NCI-H1930 (cell line): ENCODE results near the gene C6orf62.
"Not testable (repeated sequence)": the region's sequence is repeated elsewhere in the genome, so short reads cannot be mapped to it uniquely, and the experiment has no call there.

Experiments
- DNase-seq, 2 experiments: peaks; one replicate each; lab custom pipeline; 2025; lab: John Stamatoyannopoulos, UW

Gene C6orf62

DNA sequence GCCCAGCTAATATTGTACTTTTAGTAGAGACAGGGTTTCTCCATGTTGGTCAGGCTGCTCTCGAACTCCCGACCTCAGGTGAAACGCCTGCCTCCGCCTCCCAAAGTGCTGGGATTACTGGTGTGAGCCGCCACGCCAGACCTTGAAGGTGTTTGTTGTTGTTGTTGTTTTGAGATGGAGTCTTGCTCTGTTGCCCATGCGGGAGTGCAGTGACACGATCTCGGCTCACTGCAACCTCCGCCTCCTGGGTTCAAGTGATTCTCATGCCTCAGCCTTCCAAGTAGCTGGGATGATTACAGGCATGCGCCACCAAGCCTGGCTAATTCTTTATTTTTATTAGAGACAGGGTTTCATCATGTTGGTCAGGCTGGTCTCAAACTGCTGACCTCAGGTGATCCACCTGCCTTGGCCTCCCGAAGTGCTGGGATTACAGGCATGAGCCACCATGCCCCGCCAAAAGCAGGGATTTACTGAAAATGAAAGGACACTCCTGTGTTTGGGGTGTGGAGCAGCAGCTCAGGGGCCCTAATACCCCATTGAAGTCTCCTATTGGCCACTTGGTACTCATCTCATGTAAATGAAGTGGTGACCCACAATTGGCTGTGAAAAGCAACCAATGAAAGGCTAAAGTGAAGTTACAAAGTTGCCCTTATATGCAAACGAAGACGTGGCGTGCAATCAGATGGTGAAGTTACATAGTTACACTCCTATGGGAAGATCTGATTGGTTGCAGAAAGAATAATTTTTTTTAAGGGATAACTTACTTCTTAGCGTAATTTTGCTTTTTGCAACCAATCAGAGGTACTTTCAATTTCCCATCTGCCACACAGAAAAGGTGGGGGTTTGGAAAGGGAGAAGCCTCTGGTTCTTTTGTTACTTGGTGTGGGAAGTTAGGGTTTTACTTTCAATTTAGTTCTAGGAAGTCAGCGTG is 50.6 kb downstream of the C6orf62 start:
- not testable (repeated sequence) for DNase-seq

DNA sequence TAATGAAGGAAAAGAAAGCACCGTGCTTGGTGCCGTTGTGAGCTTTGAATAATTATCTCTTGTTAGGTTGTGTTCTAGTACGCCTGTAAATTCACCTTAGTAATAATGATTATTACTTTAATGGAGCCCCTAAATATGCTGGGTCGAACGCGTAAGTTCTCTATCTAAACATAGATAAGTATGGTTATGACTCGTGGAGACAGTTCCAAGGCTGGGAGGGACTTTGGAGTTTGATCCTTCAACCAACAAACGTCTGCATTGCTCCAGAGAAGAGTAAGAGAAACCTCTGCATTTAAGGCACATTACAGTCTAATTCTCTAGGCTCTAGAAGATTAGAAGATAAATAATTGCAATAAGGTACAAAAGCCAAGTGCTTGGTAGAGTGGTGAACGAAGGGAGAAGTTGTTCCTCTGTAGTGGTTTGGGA is 51.6 kb downstream of the C6orf62 start:
- no peak for DNase-seq

DNA sequence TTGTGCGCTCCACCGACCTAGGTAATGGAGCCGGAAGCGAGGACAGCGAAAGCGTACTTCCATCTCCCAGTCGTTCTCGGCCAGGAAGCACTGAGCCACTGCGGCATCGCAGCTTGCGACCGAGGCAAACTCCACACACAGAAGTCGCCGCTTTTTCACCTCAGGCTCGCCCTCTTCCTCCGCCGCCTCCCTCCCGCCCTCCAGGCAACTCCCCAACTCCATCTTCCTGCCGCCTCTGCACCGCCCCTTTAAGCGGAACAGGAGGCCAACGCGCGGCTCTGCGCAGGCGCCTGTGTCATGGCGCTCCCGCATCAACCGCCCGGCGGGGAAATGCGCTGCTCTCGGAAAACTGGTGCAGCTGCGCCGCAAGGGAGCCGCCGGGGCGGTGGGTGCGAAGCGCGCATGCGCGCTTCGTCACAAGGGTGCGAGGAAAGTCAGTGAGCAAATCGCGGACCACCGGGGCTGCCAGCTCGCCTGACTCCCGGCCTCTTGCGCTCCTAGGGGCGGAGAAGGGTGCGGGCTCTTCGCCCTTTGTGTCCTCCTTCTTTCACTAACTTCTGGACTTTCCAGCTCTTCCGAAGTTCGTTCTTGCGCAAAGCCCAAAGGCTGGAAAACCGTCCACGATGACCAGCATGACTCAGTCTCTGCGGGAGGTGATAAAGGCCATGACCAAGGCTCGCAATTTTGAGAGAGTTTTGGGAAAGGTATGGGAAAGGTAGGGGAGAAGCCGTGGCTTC is 52.1 kb downstream of the C6orf62 start, which contains the start of the genes ACOT13 and TDP2:
Gene ACOT13, plus strand, starts transcription at position 437 of the 737 bp plus-strand sequence. Its CDS starts 187 bp downstream, at position 624.
Gene TDP2, minus strand, starts transcription at position 259 of the 737 bp plus-strand sequence. Its CDS starts 37 bp downstream, at position 222.
- DNase-seq = peak; percentile 97 to 98

DNA sequence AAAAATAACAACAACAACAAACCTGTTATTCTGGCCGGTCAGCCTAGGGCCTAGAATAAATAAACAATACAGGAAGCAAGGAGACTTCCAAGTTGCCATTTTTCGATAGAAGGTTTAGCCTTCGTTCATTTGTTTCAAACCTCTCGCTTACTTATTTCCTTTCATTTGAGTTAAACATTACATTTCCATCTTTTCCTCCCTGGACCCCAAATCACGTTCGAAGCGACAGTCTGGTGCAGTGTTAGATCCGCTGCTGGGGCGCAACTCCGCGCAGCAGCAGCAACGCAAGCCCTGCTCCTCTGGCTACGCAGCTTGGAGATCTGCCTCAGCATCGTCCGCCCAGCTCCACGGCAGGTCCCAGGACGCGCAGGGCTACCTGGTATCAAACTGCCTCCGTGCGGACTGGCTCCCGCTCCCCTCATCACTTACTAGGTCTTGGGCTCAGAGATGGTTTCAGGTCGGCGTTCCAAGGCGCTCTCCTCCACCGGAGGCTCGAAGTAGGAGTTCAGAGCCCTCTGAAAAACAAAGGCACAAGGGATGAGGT is 52.8 kb downstream of the C6orf62 start:
- peak in 1 of 2 experiments; percentile 35 for DNase-seq

DNA sequence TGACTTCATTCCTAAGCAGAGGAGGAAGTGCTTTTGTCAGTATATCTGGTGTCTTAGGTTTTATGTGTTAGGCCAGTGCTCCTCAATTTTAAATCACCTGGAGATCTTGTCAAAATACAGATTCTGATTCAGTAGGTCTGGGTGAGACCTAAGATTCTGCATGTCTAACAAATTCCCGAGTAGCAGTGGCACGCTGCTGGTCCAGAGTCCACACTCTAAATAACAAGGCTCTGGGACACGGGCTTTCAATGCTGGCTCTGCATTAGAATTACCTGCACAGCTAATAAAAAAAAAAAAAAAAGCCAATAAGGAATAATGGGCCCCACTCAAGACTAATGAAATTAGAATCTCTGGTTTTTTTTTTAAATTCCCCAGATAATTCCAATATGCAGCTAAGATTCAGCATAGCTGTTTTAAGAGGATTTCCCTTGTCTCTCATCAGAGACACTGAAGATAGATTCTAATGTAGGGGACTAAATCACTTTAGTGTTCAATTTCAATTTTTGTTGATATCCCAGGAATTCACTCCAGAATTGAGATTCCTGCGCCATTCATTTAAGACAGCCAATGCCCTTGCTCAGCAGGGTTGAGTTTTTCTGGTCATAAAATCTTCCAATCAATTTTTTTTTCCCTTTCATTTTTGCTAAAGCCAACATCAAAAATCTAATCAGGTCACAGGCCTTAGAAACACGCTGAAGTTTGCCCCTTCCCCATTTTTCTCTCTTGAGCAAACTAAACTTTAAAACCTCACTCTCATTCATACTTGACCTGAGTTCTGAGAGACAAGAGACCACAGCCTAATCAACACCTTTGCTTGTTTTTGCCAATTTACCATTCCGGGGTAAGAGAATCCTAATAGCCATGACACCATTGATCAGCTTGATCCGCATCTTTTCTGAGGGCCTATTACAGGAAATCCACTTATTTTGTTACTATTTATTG is 54.6 kb downstream of the C6orf62 start:
- DNase-seq = no peak

DNA sequence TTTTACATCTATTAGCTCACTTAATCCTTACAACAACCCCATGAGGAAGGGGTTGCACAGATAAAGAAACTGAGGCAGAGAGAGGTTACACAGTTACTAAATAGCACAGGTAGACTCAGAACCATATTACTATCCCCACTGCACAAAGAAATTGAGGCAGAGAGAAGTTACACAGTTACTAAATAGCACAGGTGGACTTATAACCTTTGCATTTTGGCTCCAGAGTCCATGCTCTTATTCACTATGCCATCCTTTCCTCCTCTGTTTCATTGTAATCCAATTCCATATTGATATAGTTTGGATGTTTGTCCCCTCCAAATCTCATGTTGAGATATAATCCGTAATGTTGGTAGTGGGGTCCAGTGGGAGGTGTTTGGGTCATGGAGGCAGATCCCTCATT is 55.8 kb downstream of the C6orf62 start:
- no peak for DNase-seq

DNA sequence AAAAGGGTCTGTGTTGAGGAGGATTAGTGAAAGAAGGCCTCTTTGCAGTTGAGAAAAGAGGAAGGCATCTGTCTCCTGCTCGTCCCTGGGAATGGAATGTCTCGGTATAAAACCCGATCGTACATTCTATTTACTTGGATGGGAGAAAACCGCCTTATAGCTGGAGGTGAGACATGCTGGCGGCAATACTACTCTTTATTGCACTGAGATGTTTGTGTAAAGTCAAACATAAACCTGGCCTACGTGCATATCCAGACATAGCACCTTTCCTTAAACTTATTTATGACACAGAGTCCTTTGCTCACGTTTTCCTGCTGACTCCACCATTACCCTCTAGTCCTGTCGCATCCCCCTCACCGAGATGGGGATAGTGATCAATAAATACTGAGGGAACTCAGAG is 56.7 kb downstream of the C6orf62 start:
- DNase-seq = no peak

DNA sequence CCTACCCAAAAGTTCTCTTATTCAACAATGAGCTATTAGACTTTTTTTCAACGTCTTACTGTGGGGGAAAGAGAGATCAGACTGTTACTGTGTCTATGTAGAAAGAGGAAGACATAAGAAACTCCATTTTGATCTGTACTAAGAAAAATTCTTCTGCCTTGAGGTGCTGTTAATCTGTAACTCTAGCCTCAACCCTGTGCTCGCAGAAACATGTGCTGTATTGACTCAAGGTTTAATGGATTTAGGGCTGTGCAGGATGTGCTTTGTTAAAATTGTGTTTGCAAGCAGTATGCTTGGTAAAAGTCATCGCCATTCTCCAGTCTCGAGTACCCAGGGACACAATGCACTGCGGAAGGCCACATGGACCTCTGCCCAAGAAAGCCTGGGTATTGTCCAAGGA is 57.2 kb downstream of the C6orf62 start:
- not testable (repeated sequence) for DNase-seq

DNA sequence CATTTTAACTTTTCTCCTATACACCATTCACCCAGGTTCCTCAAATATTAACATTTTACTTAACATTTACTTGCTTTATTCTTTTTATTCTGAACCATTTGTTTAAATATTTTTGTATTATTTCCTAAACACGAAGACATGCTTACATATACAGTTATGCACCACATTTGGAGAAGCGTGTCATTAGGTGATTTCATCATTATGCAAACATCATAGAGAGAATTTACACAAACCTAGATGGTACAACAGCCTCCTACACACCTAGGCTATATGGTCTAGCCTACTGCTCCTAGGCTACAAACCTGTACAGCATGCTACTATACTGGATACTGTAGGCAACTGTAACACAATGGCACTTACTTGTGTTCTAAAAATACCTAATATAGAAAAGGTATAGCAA is 58.8 kb downstream of the C6orf62 start:
- no peak for DNase-seq

DNA sequence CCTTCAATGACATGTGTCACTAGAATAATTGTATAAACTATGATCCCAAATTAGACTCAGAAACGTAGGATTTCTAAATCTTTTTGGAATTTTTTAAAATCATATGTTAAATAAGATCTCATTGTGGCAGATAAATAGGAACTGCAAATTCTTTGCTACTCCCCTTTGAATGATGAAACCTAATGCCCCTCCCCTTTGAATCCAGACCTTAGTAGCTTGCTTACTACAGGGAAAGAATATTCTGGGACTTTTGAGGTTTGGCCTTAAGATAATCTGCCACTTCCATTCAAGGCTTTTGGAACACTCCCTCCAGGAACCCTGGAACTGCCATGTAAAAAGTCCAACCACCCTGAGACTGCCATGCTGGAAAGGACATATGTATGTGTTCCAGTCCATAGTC is 59.4 kb downstream of the C6orf62 start:
- no peak for DNase-seq

DNA sequence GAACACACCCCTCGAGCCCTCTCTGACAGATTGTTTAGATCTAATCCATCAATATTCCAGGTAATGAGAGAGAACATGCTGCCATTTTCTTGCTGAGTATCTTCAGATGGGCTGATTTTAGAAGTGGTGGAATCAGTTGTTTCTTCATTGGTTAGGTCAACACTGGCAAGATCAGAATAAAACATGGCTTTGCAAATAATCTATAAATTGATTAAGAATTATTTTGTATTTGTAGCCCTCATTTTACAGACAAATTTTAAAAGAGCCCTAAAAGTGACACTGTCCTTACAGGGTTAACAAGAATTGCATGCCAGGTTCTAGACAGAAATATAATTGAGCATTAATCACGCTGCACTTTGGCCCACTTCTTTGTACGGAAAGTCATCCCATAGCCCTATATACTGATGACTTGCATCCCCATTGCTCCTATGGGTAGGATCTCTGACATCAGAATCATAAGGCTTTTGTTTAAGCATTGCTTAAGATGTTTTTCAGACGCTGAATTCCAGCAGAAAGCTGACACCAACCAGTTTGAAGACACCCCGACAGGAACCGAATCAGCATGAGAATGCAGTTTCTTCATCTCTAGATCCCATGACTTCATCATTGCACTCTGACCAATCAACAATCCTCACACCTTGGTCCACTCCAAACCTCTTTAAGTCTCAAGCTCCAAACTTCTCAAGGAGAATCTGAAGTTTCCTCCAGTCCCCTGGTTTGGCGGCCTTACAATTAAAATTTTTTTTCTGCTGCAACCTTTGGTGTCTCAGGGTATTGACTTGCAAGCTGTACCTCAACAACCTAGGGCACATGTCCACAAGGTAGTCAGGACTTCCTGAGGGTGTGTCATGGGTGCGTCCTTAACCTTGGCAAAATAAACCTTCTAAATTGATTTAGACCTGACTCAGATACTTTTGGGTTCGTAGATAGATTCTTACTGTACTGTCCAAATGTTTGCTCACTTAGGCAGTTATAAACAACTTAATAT is 60.1 kb downstream of the C6orf62 start:
- DNase-seq = no peak

DNA sequence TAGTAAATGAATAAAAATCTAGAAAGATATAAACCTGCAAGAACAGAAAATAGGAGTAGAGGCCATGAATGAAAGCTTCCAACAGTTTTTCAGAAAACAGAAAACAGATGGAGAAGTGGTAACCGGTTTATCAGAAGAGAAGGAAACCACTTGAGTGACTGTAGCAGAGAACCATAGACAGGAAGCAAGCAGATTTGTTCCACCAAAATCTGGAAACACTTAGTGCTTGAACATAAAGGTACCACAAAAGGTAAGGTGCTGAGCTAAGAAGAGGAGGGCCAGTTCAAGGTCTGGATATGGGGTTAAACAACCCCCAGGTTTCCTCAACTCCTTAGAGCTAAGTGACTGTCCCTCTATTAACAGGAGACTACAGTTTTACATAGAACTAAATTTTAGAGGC is 63.7 kb downstream of the C6orf62 start:
- no peak for DNase-seq
